Gastroesophageal sphincter (tissue), 4 donors: ENCODE measurements around the gene SPEG. TPM values are rescaled to one million over a fixed set of nuclear protein-coding genes. Genes with fewer than 3 reads are reported as not detected.

Experiments
- ATAC-seq: fragments of 150-250 bp; one replicate; pipeline ENCODE4 v1.9.1; 2016; ENCODE audit warnings: mild to moderate bottlenecking, moderate library complexity
- H3K27ac ChIP-seq, 4 donors: fragments of 200-600 bp; sonication (generic) in 3 of 4; 1 replicate in 3 of 4; 2 replicates in 1 of 4; pipeline ENCODE4 v1.5.1; 2016 to 2019
- H3K27me3 ChIP-seq: fragments of 200-600 bp; sonication (generic); one replicate; pipeline ENCODE4 v1.5.1; 2019
- H3K36me3 ChIP-seq, 2 donors: fragments of 200-600 bp; sonication (generic); one replicate each; pipeline ENCODE4 v1.5.1; 2019; ENCODE audit warnings: control low read depth in 1 of 2
- H3K4me1 ChIP-seq, 3 donors: fragments of 200-600 bp; sonication (generic); 1 replicate in 2 of 3; 2 replicates in 1 of 3; pipeline ENCODE4 v1.5.1; 2016 to 2019; ENCODE audit warnings: control low read depth in 2 of 3
- H3K4me3 ChIP-seq, 2 donors: fragments of 200-600 bp; sonication (generic); one replicate each; pipeline ENCODE4 v1.5.1; 2019; ENCODE audit warnings: mild to moderate bottlenecking in 1 of 2, moderate library complexity in 1 of 2
- H3K9me3 ChIP-seq, 3 donors: fragments of 200-600 bp; sonication (generic); one replicate each; pipeline ENCODE4 v1.5.1; 2017 to 2019; ENCODE audit warnings: control low read depth in 2 of 3
- EP300 ChIP-seq: sonication (generic); formaldehyde crosslinking; IDR thresholded peaks from one replicate; pipeline ENCODE4 v1.6.1; 2017; ENCODE audit warnings: antibody characterized with exemption, mild to moderate bottlenecking
- POLR2A ChIP-seq, 2 donors: fragments of 450-650 bp; IDR thresholded peaks; one replicate each; pipeline ENCODE4 v1.6.1; 2017; ENCODE audit warnings: antibody characterized with exemption in 2 of 2, mild to moderate bottlenecking in 2 of 2, moderate library complexity in 1 of 2
- POLR2AphosphoS5 ChIP-seq: sonication (generic); formaldehyde crosslinking; IDR thresholded peaks from one replicate; pipeline ENCODE4 v1.6.1; 2017; ENCODE audit warnings: antibody characterized with exemption
- WGBS, 2 donors: methylation state at CpG; one replicate each; pipeline ENCODE4 v1.1.5; 2018; ENCODE audit warnings: low coverage in 1 of 2; 5-methylcytosine and 5-hydroxymethylcytosine counted together
- total RNA-seq, 4 donors: library from RNA; depleted of rRNA; stranded (reverse); fragments of >200 nt; gene quantifications; one replicate each; pipeline ENCODE4 v1.1.0, GENCODE V29; 2016
- TF ChIP-seq, protein P1 (sequence below), 4 experiments: fragments of 200-600 bp in 2 of 4; fragments of 450-650 bp in 2 of 4; sonication (generic) in 1 of 4; IDR thresholded peaks; one replicate each; pipeline ENCODE4 v1.5.1; 2017 to 2019; ENCODE audit warnings: antibody characterized with exemption in 4 of 4, mild to moderate bottlenecking in 2 of 4, moderate library complexity in 2 of 4

SPEG gene
- total RNA-seq, 4 donors from 2014 or later = 90.2 to 307 (median 214) TPM

- H3K27me3 ChIP-seq = peaks cover 10% of the 10 kb centered on the region
- no peak overlapping the region for H3K4me3 ChIP-seq
- TF ChIP-seq POLR2AphosphoS5 (no peak), POLR2A (IDR thresholded peaks at IDR 0.05) (no peak), EP300 (no peak)
- TF ChIP-seq, protein P1, sequence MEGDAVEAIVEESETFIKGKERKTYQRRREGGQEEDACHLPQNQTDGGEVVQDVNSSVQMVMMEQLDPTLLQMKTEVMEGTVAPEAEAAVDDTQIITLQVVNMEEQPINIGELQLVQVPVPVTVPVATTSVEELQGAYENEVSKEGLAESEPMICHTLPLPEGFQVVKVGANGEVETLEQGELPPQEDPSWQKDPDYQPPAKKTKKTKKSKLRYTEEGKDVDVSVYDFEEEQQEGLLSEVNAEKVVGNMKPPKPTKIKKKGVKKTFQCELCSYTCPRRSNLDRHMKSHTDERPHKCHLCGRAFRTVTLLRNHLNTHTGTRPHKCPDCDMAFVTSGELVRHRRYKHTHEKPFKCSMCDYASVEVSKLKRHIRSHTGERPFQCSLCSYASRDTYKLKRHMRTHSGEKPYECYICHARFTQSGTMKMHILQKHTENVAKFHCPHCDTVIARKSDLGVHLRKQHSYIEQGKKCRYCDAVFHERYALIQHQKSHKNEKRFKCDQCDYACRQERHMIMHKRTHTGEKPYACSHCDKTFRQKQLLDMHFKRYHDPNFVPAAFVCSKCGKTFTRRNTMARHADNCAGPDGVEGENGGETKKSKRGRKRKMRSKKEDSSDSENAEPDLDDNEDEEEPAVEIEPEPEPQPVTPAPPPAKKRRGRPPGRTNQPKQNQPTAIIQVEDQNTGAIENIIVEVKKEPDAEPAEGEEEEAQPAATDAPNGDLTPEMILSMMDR (IDR thresholded peaks at IDR 0.05) = no peak
- H3K36me3 ChIP-seq = peaks cover 0 to 84% of the 10 kb centered on the region in 2 donors
- 35 to 71% methylated on average over 3 to 5 of the region's 8 CpGs for WGBS, 2 donors
- H3K4me1 ChIP-seq = peaks cover 0 to 57% (median 0%) of the 10 kb centered on the region in 3 donors
- peak overlapping the region in 3 of 4 donors; percentile 25 to 93 (median 34) for H3K27ac ChIP-seq
- no peaks in the 10 kb centered on the region for H3K9me3 ChIP-seq
- ATAC-seq = no peak
Observed at GRCh38 chr2:219478916-219479315, 44.3 kb downstream of the SPEG start.

DNA sequence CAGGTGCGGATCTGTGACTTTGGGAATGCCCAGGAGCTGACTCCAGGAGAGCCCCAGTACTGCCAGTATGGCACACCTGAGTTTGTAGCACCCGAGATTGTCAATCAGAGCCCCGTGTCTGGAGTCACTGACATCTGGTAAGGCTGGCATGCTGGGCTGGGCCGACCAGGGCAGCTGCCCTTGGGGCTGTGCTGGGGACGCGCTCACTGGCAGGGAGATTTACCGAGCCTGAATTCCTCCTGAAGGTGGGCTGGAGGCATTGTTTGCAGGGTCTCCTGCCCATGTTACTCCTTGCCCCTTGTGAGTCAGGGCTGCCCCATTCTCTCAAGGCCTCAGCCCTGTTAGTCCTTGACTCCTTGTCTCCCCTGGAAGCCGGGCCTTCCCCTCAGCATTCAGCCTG, 45.4 kb downstream of the SPEG start:
- Histone ChIP-seq H3K4me1 (peaks cover 0 to 57% (median 11%) of the 10 kb centered on the region in 3 donors), H3K4me3 (no peak overlapping the region), H3K27me3 (peaks cover 21% of the 10 kb centered on the region), H3K27ac (peak overlapping the region in 3 of 4 donors; percentile 4 to 74 (median 31)), H3K9me3 (no peaks in the 10 kb centered on the region), H3K36me3 (peaks cover 0 to 84% of the 10 kb centered on the region in 2 donors)
- no CpG with 5 or more reads among the region's 8 CpGs for whole genome bisulfite sequencing, 2 donors
- no peak for TF ChIP-seq POLR2AphosphoS5
- TF ChIP-seq, protein P1 (IDR thresholded peaks at IDR 0.05) = no peak
- no peak for TF ChIP-seq POLR2A (IDR thresholded peaks at IDR 0.05)
- TF ChIP-seq EP300 = no peak
- no peak for ATAC-seq

DNA sequence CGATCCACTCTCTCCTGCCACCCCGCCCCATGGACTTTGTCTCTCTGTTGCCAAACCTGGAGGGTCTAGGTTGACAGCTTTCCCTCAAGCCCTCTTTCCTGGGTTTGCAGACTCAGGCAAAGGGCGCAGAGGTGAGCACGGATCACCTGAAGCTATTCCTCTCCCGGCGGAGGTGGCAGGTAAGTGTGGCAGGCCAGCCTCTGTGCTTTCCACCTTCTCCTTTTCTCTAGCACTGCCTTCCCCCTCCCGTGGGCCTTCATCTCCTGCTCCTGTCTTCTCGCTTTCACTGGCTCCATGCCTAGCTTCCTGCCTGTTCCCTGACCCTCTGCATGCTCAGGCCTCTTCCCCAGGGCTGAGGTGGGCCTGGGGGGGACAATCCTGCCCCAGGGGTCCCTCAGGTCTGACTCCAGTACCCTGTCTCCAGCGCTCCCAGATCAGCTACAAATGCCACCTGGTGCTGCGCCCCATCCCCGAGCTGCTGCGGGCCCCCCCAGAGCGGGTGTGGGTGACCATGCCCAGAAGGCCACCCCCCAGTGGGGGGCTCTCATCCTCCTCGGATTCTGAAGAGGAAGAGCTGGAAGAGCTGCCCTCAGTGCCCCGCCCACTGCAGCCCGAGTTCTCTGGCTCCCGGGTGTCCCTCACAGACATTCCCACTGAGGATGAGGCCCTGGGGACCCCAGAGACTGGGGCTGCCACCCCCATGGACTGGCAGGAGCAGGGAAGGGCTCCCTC, 48.2 kb downstream of the SPEG start:
- Histone ChIP-seq H3K36me3 (peaks cover 0 to 97% of the 10 kb centered on the region in 2 donors), H3K27ac (peak overlapping the region in 3 of 4 donors; percentile 60 to 74 (median 65)), H3K27me3 (peaks cover 41% of the 10 kb centered on the region), H3K4me3 (no peak overlapping the region), H3K9me3 (no peaks in the 10 kb centered on the region), H3K4me1 (peaks cover 0 to 31% (median 11%) of the 10 kb centered on the region in 3 donors)
- WGBS, 2 donors = 25 to 78% methylated on average over 2 to 8 of the region's 17 CpGs
- ATAC-seq = no peak
- TF ChIP-seq, protein P1 (IDR thresholded peaks at IDR 0.05) = no peak
- TF ChIP-seq POLR2AphosphoS5 = no peak
- no peak for TF ChIP-seq POLR2A (IDR thresholded peaks at IDR 0.05)
- no peak for TF ChIP-seq EP300

- Histone ChIP-seq H3K4me1 (peaks cover 0 to 31% (median 11%) of the 10 kb centered on the region in 3 donors), H3K4me3 (peak overlapping the region in 1 of 2 donors; percentile 31), H3K27ac (peak overlapping the region in 3 of 4 donors; percentile 47 to 74 (median 65)), H3K9me3 (no peaks in the 10 kb centered on the region), H3K27me3 (peaks cover 41% of the 10 kb centered on the region), H3K36me3 (peaks cover 0 to 97% of the 10 kb centered on the region in 2 donors)
- peak; percentile 9 for ATAC-seq
- WGBS, 2 donors = 10% methylated on average over 2 of the region's 58 CpGs; no CpG with 5 or more reads in 1 of the 2 donors
- TF ChIP-seq EP300 (no peak), POLR2AphosphoS5 (no peak), POLR2A (IDR thresholded peaks at IDR 0.05) (no peak)
- TF ChIP-seq, protein P1 (IDR thresholded peaks at IDR 0.05) = no peak
Observed at GRCh38 chr2:219483451-219484342, 49.1 kb downstream of the SPEG start.
